Muscle layer of duodenum (tissue), 2 donors: ENCODE data around the gene PLA2G1B.
"Not testable (repeated sequence)": the region's sequence is repeated elsewhere in the genome, so short reads cannot be mapped to it uniquely, and the experiment has no call there.

ENCODE experiments used
- H3K27ac ChIP-seq: one replicate; pipeline ENCODE4 v1.7.0; 2013; ENCODE audit warnings: mild to moderate bottlenecking, low read length
- H3K27me3 ChIP-seq: one replicate; pipeline ENCODE4 v1.7.0; 2013; ENCODE audit warnings: low read depth, mild to moderate bottlenecking, control low read depth, low read length
- H3K36me3 ChIP-seq, 2 donors: one replicate each; pipeline ENCODE4 v1.7.0; 2013; ENCODE audit warnings: low read length in 2 of 2, control low read depth in 1 of 2, mild to moderate bottlenecking in 1 of 2; ENCODE audit not compliant: insufficient read depth in 2 of 2, control insufficient read depth in 1 of 2
- H3K4me1 ChIP-seq, 2 donors: one replicate each; pipeline ENCODE4 v1.7.0; 2013; ENCODE audit warnings: low read length in 2 of 2, mild to moderate bottlenecking in 2 of 2, control low read depth in 1 of 2, moderate library complexity in 1 of 2; ENCODE audit not compliant: insufficient read depth in 2 of 2, control insufficient read depth in 1 of 2
- H3K4me3 ChIP-seq, 2 donors: one replicate each; pipeline ENCODE4 v1.7.0; 2013; ENCODE audit warnings: low read length in 2 of 2, low read depth in 1 of 2, mild to moderate bottlenecking in 1 of 2
- H3K9me3 ChIP-seq, 2 donors: one replicate each; pipeline ENCODE4 v1.7.0; 2013; ENCODE audit warnings: low read length in 2 of 2, control low read depth in 1 of 2, mild to moderate bottlenecking in 1 of 2; ENCODE audit not compliant: control insufficient read depth in 1 of 2
- donor health status: healthy.

Gene PLA2G1B

DNA sequence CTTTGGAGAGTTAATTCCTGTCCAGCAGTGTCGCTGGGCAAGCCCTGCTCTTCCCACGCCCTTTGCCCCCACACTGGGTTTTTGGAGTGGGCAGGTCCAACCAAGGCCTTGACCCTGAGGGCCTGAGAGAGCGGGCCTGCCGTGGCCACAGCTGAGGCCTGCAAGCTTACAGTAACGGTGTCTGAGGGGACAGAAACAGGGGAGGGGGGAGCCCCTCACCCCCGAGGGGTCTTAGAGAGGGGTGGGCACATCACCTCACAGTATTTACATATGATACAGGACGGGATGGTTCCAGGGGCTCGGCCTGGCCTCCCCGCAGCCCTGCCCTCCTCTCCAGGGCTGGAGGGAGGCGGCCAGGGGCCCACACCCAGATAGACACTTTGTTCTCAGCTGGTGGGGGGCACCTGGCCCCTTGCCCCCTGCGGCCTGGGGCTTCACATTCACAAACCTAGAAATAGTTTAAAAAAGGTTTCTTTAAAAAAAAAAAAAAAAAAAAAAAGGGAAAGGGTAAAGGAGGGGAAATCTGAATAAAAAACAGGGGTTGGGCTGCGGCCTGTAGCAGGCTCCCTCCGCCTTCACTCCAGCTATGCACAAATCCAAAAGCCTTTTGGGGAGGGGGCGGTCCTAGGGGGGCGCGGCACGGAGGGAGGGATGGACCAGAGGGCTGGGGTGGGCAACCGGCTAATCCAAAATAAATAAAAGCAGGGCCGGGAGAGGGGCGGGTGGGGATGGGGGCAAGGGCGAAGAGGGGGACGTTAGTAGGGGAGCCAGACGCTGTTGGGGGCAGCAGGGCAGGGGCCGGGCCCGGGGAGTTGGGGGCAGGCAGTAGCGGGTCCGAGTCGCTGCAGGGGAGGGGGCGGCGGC lies 14.8 kb upstream of the PLA2G1B start:
- Histone ChIP-seq H3K4me1 (no peaks in the 10 kb centered on the region), H3K27ac (no peak overlapping the region), H3K9me3 (no peaks in the 10 kb centered on the region), H3K36me3 (no peaks in the 10 kb centered on the region), H3K27me3 (no peaks in the 10 kb centered on the region), H3K4me3 (no peak overlapping the region)

DNA sequence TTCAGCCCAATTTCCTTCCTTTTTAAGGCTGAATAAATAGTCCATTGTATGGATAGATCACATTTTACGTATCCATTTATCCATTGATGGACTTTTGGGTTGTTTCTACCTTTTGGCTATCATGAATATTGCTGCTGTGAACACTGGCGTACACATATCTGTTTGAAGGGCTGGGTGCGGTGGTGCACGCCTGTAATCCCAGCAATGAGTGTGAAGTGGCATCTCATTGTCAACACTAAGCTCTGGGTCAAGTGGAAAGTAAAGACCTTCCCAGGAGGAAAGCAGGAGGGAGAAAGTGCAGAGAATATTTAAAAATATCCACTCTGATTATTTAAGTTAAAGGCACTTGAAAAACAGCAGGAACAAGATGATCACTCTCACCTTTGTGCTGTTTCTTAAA lies 11.7 kb upstream of the PLA2G1B start:
- Histone ChIP-seq H3K9me3 (no peaks in the 10 kb centered on the region), H3K4me3 (no peak overlapping the region), H3K27me3 (no peaks in the 10 kb centered on the region), H3K27ac (no peak overlapping the region), H3K36me3 (no peaks in the 10 kb centered on the region), H3K4me1 (no peaks in the 10 kb centered on the region)

DNA sequence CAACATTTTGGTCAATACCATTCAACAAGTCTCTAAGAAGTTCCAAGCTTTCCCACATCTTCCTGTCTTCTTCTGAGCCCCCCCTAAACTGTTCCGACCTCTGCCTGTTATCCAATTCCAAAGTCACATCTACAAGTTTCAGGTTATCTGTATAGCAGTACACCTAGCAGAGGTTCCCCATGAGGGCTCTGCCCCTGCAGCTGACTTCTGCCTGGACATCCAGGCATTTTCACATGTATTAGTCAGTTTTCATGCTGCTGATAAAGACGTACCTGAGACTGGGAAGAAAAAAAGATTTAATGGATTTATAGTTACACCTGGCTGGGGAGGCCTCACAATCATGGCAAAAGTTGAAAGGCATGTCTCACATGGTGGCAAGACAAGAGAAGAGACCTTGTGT lies 10.2 kb upstream of the PLA2G1B start:
- Histone ChIP-seq H3K4me3 (no peak overlapping the region), H3K27ac (no peak overlapping the region), H3K9me3 (no peaks in the 10 kb centered on the region), H3K4me1 (no peaks in the 10 kb centered on the region), H3K27me3 (no peaks in the 10 kb centered on the region), H3K36me3 (no peaks in the 10 kb centered on the region)

DNA sequence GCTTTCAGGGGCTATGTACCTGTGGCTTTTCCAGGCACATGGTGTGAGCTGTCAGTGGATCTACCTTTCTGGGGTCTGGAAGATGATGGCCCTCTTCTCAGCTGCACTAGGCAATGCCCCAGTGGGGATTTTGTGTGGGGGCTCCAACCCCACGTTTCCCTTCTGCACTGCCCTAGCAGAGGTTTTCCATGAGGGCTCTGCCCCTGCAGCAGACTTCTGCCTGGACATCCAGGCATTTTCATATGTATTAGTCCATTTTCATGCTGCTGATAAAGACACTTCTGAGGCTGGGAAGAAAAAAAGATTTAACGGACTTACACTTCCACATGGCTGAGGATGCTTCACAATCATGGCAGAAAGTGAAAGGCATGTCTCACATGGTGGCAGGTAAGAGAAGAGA lies 8.8 kb upstream of the PLA2G1B start:
- not testable (repeated sequence) for H3K36me3 ChIP-seq, H3K9me3 ChIP-seq, H3K27ac ChIP-seq, H3K4me3 ChIP-seq, H3K27me3 ChIP-seq, H3K4me1 ChIP-seq

DNA sequence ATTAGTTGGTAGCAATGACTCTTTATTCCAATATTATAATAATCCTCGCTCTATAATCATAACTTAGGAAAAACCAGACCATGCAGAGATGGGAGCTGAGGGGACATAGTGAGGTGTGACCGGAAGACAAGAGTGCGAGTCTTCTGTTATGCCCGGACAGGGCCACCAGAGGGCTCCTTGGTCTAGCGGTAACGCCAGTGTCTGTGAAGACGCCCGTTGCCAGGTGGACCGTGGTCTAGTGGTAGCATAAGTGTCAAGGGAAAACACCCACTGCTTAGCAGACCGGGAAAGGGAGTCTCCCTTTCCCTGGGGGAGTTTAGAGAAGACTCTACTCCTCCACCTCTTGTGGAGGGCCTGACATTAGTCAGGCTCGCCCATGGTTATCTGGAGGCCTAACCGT lies 7.9 kb upstream of the PLA2G1B start:
- not testable (repeated sequence) for H3K4me3 ChIP-seq, H3K27ac ChIP-seq, H3K4me1 ChIP-seq, H3K36me3 ChIP-seq, H3K27me3 ChIP-seq, H3K9me3 ChIP-seq

DNA sequence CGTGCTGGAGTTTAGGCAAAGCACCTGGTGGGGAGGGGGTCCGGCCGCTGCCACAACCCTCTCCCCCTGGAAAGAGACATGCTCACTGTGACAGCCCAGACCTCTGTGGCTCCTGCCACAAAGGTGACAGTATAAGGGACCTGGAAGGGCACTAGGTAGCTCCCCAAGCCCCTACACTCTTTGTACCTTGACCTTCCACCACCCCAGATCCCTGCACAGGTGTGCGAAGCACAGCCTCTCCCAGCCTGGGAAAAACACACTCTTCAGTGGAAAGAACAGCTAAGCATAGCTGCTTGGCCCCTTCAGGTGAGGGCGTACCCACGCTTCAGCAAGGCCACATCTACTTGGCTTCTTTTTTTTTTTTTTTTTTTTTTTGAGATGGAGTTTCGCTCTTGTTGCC lies 4.9 kb upstream of the PLA2G1B start:
- Histone ChIP-seq H3K27ac (no peak overlapping the region), H3K9me3 (no peaks in the 10 kb centered on the region), H3K4me3 (no peak overlapping the region), H3K36me3 (no peaks in the 10 kb centered on the region), H3K27me3 (no peaks in the 10 kb centered on the region), H3K4me1 (no peaks in the 10 kb centered on the region)

DNA sequence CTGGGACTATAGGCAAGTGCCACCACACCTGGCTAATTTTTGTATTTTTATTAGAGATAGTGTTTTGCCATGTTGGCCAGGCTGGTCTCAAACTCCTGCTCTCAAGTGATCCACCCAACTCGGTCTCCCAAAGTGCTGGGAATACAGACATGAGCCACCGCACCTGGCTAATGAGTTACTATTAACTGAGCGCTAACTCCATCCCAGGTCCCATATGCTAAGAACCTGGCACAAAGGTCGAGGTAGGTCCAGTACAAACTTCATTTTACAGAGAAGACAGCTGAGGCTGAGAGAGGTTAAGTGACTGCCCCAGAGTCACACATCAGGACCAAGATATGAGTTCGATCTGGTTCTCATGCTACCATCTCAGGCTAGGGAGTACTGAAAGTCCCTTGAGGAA lies 4.5 kb upstream of the PLA2G1B start:
- H3K27ac ChIP-seq, result no peak overlapping the region
- H3K9me3 ChIP-seq, result no peaks in the 10 kb centered on the region
- H3K4me3 ChIP-seq, result no peak overlapping the region
- H3K4me1 ChIP-seq, result no peaks in the 10 kb centered on the region
- H3K36me3 ChIP-seq, result no peaks in the 10 kb centered on the region
- no peaks in the 10 kb centered on the region for H3K27me3 ChIP-seq

DNA sequence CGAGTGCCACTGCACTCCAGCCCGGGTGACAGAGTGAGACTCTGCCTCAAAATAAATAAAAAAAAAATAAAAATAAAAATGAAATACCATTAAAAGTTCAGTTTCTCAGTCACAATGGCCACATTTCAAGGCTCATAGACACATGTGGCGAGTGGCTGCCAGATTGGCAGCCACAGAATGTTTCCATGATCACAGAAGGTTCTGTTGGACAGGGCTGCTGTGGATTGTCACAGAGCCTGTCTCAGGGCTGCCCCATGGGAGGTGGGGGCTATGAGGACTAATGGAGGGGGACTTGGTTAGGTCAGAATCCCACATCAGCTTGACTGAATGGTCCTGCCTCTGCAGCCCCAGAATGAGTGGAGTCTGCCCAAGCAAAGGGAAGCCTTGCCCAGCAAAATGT lies 3.8 kb upstream of the PLA2G1B start:
- H3K36me3 ChIP-seq, result no peaks in the 10 kb centered on the region
- no peaks in the 10 kb centered on the region for H3K4me1 ChIP-seq
- no peaks in the 10 kb centered on the region for H3K9me3 ChIP-seq
- H3K27me3 ChIP-seq, result no peaks in the 10 kb centered on the region
- H3K4me3 ChIP-seq, result no peak overlapping the region
- H3K27ac ChIP-seq, result no peak overlapping the region

DNA sequence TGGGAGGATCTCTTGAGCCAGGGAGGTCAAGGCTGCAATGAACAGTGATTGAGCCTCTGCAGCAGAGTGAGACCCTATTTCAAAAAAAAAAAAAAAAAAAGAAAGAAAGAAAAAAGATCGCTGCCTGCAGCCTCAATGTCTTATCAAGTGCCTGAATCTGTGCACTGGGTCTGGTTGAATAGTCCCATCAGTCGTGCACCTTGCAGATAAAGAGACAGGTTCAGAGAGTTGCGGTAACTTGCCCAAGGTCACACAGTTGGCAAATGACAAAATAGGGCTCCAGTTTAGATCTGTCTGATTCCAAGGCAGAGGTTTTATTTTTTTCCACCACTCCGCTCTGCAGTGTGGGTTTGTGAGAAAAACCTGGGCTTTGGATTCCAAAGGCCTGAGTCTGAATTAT lies 649 bp upstream of the PLA2G1B start:
- Histone ChIP-seq H3K9me3 (no peaks in the 10 kb centered on the region), H3K4me1 (no peaks in the 10 kb centered on the region), H3K4me3 (no peak overlapping the region), H3K36me3 (no peaks in the 10 kb centered on the region), H3K27me3 (no peaks in the 10 kb centered on the region), H3K27ac (no peak overlapping the region)

DNA sequence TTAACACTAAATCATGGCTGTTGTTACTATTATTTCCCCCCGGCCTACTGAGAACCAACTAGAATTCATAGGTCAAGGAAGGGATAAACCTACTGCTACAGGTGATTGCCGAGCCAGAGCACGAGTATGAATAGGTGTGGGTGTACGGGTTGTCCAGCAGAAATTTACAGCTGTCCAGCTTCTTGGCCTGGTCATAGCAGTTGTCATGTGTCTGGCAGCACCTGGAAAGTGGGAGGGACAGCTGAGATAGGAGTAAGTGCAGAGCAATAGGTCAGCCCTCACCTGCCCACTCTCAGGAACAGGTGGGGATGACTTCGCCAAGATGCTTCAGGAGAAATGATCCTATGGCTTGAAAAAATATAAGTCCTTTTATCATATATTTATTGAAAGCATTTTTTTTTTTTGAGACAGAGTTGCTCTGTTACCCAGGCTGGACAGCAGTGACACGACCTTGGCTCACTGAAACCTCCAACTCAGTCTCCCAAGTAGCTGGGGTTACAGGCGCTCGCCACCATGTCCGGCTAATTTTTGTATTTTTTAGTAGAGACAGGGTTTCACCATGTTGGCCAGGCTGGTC lies 2.6 kb downstream of the PLA2G1B start:
- Histone ChIP-seq H3K9me3 (no peaks in the 10 kb centered on the region), H3K4me3 (no peak overlapping the region), H3K36me3 (no peaks in the 10 kb centered on the region), H3K27ac (no peak overlapping the region), H3K4me1 (no peaks in the 10 kb centered on the region), H3K27me3 (no peaks in the 10 kb centered on the region)

DNA sequence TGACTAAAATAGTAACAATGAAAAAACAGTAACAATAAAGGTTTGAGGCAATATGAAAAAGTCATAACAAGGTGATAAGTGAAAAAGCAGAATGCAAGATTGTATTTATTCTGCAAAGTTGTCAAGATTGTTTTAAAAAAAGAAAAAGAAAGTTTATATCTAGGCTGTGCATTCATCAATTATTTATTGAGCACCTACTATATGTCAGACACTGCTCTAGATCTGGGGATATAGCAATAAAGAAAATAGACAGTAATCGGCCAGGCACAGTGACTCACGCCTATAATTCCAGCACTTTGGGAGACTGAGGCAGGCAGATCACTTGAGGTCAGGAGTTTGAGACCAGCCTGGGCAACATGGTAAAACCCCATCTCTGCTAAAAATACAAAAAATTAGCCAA lies 3.8 kb downstream of the PLA2G1B start:
- no peaks in the 10 kb centered on the region for H3K27me3 ChIP-seq
- H3K4me1 ChIP-seq, result no peaks in the 10 kb centered on the region
- H3K27ac ChIP-seq, result no peak overlapping the region
- H3K4me3 ChIP-seq, result no peak overlapping the region
- no peaks in the 10 kb centered on the region for H3K36me3 ChIP-seq
- H3K9me3 ChIP-seq, result no peaks in the 10 kb centered on the region
